IPS-20b (cell line): Measurements from ENCODE around the gene MYBPHL.

Experiments used
- H3K27ac ChIP-seq: one replicate; pipeline ENCODE4 v1.5.1; 2013; ENCODE audit warnings: low read length
- H3K27me3 ChIP-seq: 2 replicates; pipeline ENCODE4 v1.6.1; 2013; ENCODE audit warnings: mild to moderate bottlenecking, low read length, inconsistent platforms; ENCODE audit not compliant: insufficient read depth
- H3K36me3 ChIP-seq: 2 replicates; pipeline ENCODE4 v1.6.1; 2013; ENCODE audit warnings: low read depth, mild to moderate bottlenecking, inconsistent platforms, low read length, moderate library complexity; ENCODE audit not compliant: insufficient read depth
- H3K4me1 ChIP-seq: 2 replicates; pipeline ENCODE4 v1.6.1; 2013; ENCODE audit warnings: mild to moderate bottlenecking, control low read depth, inconsistent platforms, low read length, moderate library complexity; ENCODE audit not compliant: insufficient read depth
- H3K4me3 ChIP-seq: 2 replicates; pipeline ENCODE4 v1.5.1; 2013; ENCODE audit warnings: mild to moderate bottlenecking, low read length, inconsistent platforms
- H3K9ac ChIP-seq: 2 replicates; pipeline ENCODE4 v1.6.1; 2013; ENCODE audit warnings: low read depth, mild to moderate bottlenecking, inconsistent platforms, low read length, moderate library complexity
- H3K9me3 ChIP-seq: 2 replicates; pipeline ENCODE4 v1.6.1; 2013; ENCODE audit warnings: mild to moderate bottlenecking, low read depth, low read length, inconsistent platforms; ENCODE audit not compliant: insufficient read depth

MYBPHL gene

DNA sequence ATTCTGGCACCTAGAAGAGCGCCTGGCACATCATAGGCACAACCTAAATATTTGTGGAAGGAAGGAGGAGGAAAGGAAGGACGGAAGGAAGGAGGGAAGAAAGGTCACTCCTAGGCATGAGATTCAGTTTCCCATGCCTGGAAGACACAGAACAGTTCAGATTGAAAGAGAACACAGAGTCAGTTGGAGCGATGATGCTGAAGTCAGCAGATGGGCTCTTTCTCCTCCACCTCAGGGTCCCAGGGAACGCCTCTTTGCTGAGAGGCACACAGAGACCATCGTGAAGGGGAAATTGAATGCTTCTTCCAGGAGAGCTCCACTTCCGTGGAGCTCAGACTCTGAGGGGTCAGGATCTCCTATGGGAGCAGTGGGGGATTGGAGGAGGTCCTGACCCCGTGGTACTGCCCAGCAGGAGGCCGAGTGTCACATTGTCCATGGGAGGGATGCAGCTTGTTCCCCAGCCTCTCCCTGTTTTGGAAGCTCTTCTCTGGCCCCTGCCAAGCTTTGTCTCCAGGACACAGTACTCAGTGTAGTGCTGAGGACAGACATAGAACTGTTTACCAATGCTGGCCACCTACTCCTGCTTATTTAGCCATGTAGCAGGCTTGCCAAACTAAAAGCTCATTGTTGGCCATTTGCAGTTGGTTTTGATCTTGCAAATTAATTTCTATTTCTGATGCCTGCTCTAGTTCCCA, 2.4 kb downstream of the MYBPHL start:
- no peak overlapping the region for H3K9ac ChIP-seq
- H3K4me1 ChIP-seq = no peaks in the 10 kb centered on the region; the same call in 1 of the 2 replicates

DNA sequence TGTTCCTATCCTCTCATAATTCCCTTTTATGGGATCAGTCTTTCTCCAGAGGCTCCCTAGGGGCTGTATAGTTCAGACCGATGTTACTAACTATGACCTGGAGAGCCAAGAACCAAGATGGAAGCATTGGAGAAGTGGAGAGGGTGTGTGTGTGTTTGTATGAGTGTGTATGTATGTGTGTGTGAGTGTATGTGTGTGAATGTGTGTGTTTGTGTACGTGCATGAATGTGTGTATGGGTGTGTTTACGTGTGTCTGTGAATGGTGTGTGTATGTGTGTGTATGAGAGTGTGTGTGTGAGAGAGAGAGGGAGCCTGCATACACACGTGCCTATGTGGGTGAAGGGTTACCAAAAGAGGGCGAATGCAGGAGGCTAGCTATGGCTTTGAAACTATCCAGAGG, 4.9 kb downstream of the MYBPHL start:
- H3K4me1 ChIP-seq = no peaks in the 10 kb centered on the region
- no peaks in the 10 kb centered on the region for H3K36me3 ChIP-seq
- no peak overlapping the region for H3K27ac ChIP-seq
- no peaks in the 10 kb centered on the region for H3K27me3 ChIP-seq
- H3K4me3 ChIP-seq = no peak overlapping the region
- H3K9ac ChIP-seq = no peak overlapping the region
- H3K9me3 ChIP-seq = no peaks in the 10 kb centered on the region

More for the DNA sequence above, 2.4 kb downstream of the MYBPHL start:
- H3K4me3 ChIP-seq = no peak overlapping the region
- H3K9me3 ChIP-seq = no peaks in the 10 kb centered on the region
- H3K27me3 ChIP-seq = no peaks in the 10 kb centered on the region
- no peaks in the 10 kb centered on the region for H3K36me3 ChIP-seq
- no peak overlapping the region for H3K27ac ChIP-seq

DNA sequence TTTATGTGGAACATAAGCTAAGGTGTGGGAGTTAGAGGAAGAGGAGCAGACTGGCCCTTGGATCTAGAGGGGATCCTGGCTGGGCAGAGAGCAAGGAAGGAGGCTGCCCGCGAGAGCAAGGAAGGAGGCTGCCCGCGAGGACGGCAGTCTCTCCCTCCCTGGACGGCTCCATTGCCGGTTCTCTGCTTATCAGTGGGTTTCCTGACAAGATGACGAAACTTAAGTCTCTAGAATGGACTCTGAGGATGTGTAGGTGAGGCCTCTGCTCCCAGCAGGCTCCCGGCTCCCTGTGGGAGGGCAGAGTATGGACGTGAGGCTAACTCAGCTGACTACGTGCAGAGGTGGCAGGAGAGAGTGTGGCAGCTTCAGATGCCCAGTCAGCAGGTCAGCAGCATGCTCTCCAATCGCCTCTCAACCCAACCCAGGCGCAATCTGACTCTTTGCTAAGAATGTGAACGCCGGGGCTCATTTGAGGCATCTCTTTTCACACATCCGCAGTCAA, 6.1 kb downstream of the MYBPHL start:
- H3K27ac ChIP-seq = no peak overlapping the region
- no peak overlapping the region for H3K9ac ChIP-seq

DNA sequence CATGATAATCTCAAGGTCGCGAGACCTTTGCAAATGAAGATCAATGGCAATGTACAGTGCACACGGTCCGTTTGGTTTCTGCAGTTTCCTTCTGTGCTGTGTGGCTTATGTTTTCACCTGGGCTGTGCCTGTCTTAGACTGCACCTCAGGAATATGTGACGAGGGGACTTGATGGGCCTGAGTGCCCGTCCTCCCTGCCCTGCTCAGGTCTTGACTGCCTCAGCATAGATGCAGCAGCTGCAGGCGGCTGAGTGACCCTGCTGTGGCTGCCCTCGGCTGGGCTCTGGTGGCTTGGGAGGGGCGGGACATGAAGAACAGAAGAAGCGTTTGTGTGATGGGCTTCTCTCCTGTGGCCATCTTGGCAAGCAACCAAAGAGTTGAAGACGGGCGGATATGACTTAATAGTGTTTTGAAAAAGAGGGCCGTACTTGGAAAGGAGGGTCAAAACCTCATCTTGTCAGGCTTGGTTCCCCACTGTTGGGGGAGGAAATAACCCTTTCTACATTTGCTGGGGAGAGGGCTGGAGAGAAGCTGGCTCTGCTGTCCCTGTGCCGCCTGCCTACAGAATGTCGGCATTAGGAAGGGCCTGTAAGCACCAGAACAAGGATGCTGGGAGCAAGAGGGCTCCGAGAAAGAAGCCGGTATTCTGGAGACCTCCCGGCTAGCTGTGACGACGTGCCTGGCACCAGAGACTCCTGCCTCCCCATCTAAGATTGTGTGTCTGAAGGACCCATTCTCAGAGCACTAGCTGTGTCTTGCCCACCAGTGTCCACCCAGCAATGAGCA, 7.1 kb downstream of the MYBPHL start:
- Histone ChIP-seq H3K4me3 (no peak overlapping the region), H3K27me3 (no peaks in the 10 kb centered on the region), H3K9ac (no peak overlapping the region), H3K9me3 (no peaks in the 10 kb centered on the region), H3K27ac (no peak overlapping the region), H3K36me3 (no peaks in the 10 kb centered on the region), H3K4me1 (no peaks in the 10 kb centered on the region)

More for the DNA sequence above, 6.1 kb downstream of the MYBPHL start:
- Histone ChIP-seq H3K36me3 (no peaks in the 10 kb centered on the region), H3K4me3 (no peak overlapping the region), H3K9me3 (no peaks in the 10 kb centered on the region), H3K27me3 (no peaks in the 10 kb centered on the region), H3K4me1 (no peaks in the 10 kb centered on the region)

DNA sequence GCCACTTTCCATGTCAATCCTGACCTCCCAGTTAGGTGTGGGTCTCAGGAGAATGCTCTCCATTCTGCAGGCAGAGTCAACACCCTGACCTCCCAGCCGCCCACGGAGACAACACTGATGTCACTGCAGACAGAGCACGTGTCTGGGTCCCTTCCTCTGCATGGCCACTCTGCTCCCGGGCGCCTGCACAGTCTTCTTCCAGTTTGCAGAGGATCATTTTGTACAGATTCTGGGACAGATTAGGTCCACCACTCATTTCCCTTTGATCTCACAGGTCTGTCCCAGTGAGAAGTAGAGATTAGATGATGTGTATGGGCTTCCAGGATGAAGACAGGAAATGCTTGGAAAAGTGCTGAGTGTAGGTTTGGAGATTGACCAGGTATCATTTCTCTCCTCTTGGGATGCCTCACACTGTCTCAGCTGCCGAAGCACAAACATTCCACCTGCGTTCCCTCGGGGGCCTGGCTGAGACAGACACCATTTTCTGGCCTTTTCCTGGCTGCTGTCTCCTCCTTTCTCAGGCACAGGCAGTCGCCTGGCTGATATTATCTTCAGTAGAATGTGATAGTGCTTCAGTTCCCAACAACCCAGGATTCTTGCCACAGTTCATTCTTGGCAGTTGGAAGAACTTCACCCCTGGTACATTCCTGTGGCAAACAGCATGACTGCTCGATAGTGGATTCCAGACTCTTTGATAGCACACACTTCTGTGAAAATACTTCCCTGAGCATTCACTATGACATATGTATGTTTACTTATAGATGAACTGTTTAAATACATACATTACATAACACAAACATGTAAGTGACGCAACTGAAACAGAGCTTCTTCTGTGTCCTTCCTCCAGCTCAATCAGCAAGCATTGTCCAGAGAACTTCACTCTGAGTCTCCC, 7.9 kb downstream of the MYBPHL start:
- Histone ChIP-seq H3K9ac (no peak overlapping the region), H3K4me3 (no peak overlapping the region), H3K27me3 (no peaks in the 10 kb centered on the region), H3K36me3 (no peaks in the 10 kb centered on the region), H3K27ac (no peak overlapping the region), H3K9me3 (no peaks in the 10 kb centered on the region), H3K4me1 (no peaks in the 10 kb centered on the region)

DNA sequence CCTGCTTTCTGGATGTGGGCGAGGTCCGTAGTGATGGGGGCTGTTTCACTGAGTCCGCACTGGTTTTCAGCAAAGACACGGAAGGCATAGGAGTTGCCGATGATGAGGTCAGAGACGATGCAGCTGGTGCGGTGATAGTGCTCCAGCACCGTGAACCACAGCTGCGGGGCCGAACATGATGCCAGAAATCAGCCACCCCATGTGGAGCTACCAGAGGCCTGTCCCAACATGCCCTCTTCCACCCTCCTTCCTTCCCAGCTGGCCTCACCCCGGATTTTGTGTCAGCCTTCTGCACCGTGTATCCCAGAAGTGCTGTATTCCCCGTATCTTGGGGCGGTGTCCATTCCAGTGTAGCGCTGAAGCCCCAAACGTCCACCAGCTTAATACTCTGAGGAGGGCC, 10.0 kb downstream of the MYBPHL start:
- Histone ChIP-seq H3K9me3 (no peaks in the 10 kb centered on the region), H3K4me3 (no peak overlapping the region), H3K9ac (no peak overlapping the region), H3K4me1 (no peaks in the 10 kb centered on the region), H3K27ac (no peak overlapping the region), H3K27me3 (no peaks in the 10 kb centered on the region), H3K36me3 (no peaks in the 10 kb centered on the region)

DNA sequence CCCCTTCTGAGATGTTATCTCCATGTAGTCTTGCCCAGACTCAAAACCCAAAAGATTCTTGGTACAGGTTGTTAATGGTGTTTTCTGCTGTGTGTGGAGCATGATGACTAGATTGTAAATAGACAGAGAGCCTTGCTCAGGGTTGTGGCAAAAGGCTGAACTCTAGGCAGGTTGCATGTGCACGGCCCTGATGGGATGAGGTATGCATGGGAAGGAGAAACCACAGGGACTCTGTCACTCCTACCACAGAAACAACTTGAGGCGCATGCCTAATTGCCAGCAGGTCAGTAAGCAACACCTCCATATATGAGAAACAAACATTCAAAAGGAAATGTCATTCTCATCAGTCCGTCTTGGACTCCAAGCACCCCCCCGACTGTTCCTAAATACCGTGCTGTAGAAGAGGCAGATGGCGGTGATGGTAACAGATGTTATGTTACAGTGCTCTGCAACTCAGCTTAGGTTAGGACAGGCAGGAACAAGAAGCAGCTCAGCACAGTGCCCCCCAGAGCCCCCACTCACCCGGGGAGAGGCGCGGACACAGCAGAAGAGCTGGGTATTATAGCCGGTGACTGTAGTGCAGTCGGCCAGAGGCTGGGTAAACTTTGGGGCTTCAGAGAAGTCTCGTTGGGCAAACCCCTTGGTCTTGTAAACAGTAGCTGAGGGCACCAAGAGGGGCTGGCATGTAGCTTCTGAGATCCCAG, 10.9 kb downstream of the MYBPHL start:
- no peaks in the 10 kb centered on the region for H3K27me3 ChIP-seq
- H3K27ac ChIP-seq = no peak overlapping the region
- no peak overlapping the region for H3K9ac ChIP-seq
- H3K4me1 ChIP-seq = no peaks in the 10 kb centered on the region
- H3K36me3 ChIP-seq = no peaks in the 10 kb centered on the region
- H3K9me3 ChIP-seq = no peaks in the 10 kb centered on the region
- H3K4me3 ChIP-seq = no peak overlapping the region

DNA sequence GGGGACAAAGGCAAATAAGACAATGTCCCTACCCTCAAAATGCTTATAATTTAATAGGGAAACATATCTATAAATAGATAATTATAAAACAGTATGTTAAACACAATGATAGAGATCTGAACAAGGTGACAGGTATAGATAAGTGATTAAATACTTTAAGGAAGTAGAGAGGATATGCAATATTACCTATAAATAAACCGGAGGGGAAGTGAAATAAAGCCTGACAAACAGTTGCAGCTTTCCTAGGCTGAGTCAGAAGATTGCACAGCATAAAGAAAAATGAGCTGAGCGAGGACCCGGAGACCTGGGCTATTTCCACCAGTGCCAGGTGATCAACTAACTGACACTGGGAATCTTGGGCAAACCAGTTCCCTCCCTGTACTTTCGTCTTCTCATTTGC, 12.3 kb downstream of the MYBPHL start:
- Histone ChIP-seq H3K9ac (no peak overlapping the region), H3K4me1 (no peaks in the 10 kb centered on the region), H3K9me3 (no peaks in the 10 kb centered on the region), H3K36me3 (no peaks in the 10 kb centered on the region), H3K4me3 (no peak overlapping the region), H3K27ac (no peak overlapping the region), H3K27me3 (no peaks in the 10 kb centered on the region)

DNA sequence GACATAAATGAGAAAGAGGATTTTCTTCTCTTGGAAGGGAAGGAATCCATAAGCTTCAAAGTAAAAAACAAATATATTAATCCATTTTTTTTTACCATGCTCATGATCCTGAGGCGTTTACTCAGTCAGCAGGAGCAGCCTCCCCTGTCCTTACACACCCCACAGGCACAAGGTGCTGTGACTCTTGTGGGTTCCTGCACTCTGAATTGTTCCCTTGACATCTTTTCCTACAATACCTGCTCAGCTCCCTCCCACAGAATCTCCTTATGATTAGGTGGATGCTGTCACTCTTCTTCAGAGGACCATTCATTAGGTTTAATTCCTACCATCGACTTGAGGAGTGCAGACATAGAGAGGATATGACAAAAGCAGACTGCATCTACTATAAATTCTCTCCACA, 13.8 kb downstream of the MYBPHL start:
- H3K36me3 ChIP-seq = no peaks in the 10 kb centered on the region
- no peak overlapping the region for H3K9ac ChIP-seq
- no peaks in the 10 kb centered on the region for H3K4me1 ChIP-seq

DNA sequence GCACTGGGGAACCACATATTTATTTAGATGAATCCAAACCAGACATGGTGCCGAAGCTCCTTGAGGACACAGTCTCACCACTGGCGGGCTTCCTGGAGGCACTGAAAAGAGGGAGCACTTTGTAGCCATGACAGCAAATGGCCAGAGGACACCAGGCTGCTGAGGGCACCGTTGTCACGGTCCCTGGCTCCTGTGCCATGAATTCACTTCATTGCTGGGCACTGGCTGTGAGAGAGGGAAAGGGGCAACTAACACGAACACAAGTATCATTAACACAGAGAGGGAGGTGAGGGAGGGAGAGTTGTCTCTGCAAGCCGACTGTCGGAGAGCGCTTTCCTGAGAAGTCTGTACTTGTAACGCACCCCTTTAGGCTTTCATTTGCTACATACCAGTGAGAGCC, 14.4 kb downstream of the MYBPHL start:
- Histone ChIP-seq H3K4me3 (no peak overlapping the region), H3K4me1 (no peaks in the 10 kb centered on the region), H3K9me3 (no peaks in the 10 kb centered on the region), H3K9ac (no peak overlapping the region), H3K36me3 (no peaks in the 10 kb centered on the region), H3K27me3 (no peaks in the 10 kb centered on the region), H3K27ac (no peak overlapping the region)

More for the DNA sequence above, 13.8 kb downstream of the MYBPHL start:
- H3K27me3 ChIP-seq = no peaks in the 10 kb centered on the region
- H3K9me3 ChIP-seq = no peaks in the 10 kb centered on the region
- no peak overlapping the region for H3K4me3 ChIP-seq
- no peak overlapping the region for H3K27ac ChIP-seq

DNA sequence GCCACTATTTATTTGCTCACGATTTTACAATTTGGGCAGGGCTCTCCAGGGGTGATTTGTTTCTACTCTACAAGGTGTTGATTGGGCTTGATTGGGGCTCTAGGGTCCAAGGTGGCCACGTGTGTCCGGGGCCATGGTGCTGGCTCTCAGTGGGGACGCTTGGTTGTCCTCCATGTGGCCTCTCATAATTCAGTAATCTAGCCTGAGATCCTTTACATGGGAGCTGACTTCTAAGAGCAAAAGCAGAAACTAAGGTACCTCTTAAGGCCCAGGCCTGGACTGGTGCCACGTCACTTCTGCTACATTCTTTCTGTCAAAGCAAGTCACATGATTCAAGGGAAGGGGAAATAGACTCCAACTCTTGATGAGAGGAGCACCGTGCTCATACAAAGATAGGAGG, 15.8 kb downstream of the MYBPHL start:
- Histone ChIP-seq H3K4me3 (no peak overlapping the region), H3K9me3 (no peaks in the 10 kb centered on the region), H3K4me1 (no peaks in the 10 kb centered on the region), H3K9ac (no peak overlapping the region), H3K27ac (no peak overlapping the region), H3K27me3 (no peaks in the 10 kb centered on the region), H3K36me3 (no peaks in the 10 kb centered on the region)
